ENCODE measurements around the gene RAD54L2. TPM values are rescaled to one million over a fixed set of nuclear protein-coding genes. Genes with fewer than 3 reads are reported as not detected.

The RAD54L2 gene
- total and polyA plus RNA-seq, 9 of the 15 experiments (the other 6 are each of a cell fraction or from before 2014, with no cell fraction given): 1.3 to 12.2 (median 5.4) TPM

GRCh38 chr3:51500632-51501131, 37.8 kb upstream of the RAD54L2 start (continued):
- TF ChIP-seq ZBTB40 (IDR thresholded peaks at IDR 0.05) (0 out of 2 replicates have a peak, but pooled peaks have one; percentile 15), ZBTB40 (CRISPR knock-in tag; IDR thresholded peaks at IDR 0.05) (no peak), PYGO2 (tag; IDR thresholded peaks at IDR 0.05) (no peak), NR4A1 (CRISPR knock-in tag; IDR thresholded peaks at IDR 0.05) (no peak), NR4A1 (tag; IDR thresholded peaks at IDR 0.05) (no peak), TEAD1 (CRISPR knock-in tag; IDR thresholded peaks at IDR 0.05) (no peak), MXI1 (IDR thresholded peaks at IDR 0.05; ENCODE audit: low read depth, low read length) (no peak), ZKSCAN1 (IDR thresholded peaks at IDR 0.05; ENCODE audit: low read depth, low read length) (no peak), DPF2 (IDR thresholded peaks at IDR 0.05) (0 out of 2 replicates have a peak, but pooled peaks have one; percentile 2)

All from K562 (cell line).